HCT116 (cell line): ENCODE data around the gene RGS4. TPM values are rescaled to one million over a fixed set of nuclear protein-coding genes. Genes with fewer than 3 reads are reported as not detected.

Experiments used
- ATAC-seq: fragments of 200-7000 bp; cut with Tn5 transposase; 2 replicates; pipeline ENCODE4 v1.9.1; 2020; ENCODE audit warnings: mild to moderate bottlenecking, moderate library complexity
- BruUV-seq: library from RNA; stranded (reverse); fragments of 400-500 nt; replicated peaks from 2 replicates; lab custom pipeline; 2021; lab: Mats Ljungman, UMichigan
- CTCF ChIA-PET: fragments of 300-600 bp; sonication (Branson Sonifier 250); formaldehyde crosslinking; loops from one replicate; lab custom pipeline; 2021; ENCODE audit warnings: antibody characterized with exemption; lab: Charles Lee
- POLR2A ChIA-PET: fragments of 300-600, 350-600 bp; sonication (Branson Sonifier 250); formaldehyde crosslinking; loops from one replicate; lab custom pipeline; 2021; ENCODE audit warnings: antibody characterized with exemption; lab: Charles Lee
- RAD21 ChIA-PET, 2 experiments: fragments of 300-600 bp; sonication (Branson Sonifier 250); formaldehyde crosslinking; loops; one replicate each; lab custom pipeline; 2023; ENCODE audit warnings: low total read pairs in 2 of 2; ENCODE audit not compliant: uncharacterized antibody in 2 of 2, unreplicated experiment in 2 of 2, low non-redundant PET in 1 of 2; lab: Charles Lee
- DNase-seq: peaks from one replicate; pipeline ENCODE4 v3.0.0-alpha.2; 2010; ENCODE audit warnings: low read depth, low spot score
- H2AFZ ChIP-seq: fragments of 200-600 bp; shearing (Covaris generic), sonication (generic); 2 replicates; pipeline ENCODE4 v1.6.1; 2017; ENCODE audit warnings: low read depth, mixed run types, mixed read lengths, antibody characterized with exemption, low read length; ENCODE audit not compliant: poor library complexity, severe bottlenecking
- H3K27ac ChIP-seq: 2 replicates; pipeline ENCODE4 v1.5.1; 2012; ENCODE audit warnings: low read depth, low read length
- H3K27me3 ChIP-seq: fragments of 200-600 bp; sonication (generic); 2 replicates; pipeline ENCODE4 v1.6.1; 2016; ENCODE audit warnings: mixed run types, low read length, mixed read lengths; ENCODE audit not compliant: insufficient read depth
- H3K36me3 ChIP-seq, 2 experiments: fragments of 200-500 bp in 1 of 2; fragments of 200-600 bp in 1 of 2; sonication (Bioruptor generic) in 1 of 2; sonication (generic) in 1 of 2; 2 replicates each; pipeline versions ENCODE4 v1.5.1 to v1.6.1; 2014 to 2016; ENCODE audit warnings: low read length in 2 of 2, inconsistent platforms in 1 of 2, mixed read lengths in 1 of 2, mixed run types in 1 of 2; ENCODE audit not compliant: insufficient read depth in 2 of 2, control insufficient read depth in 1 of 2
- H3K4me1 ChIP-seq, 2 experiments: fragments of 200-600 bp in 1 of 2; sonication (generic) in 1 of 2; 2 replicates each; pipeline versions ENCODE4 v1.5.1 to v1.6.1; 2012 to 2017; ENCODE audit warnings: low read length in 2 of 2, inconsistent platforms in 1 of 2, mild to moderate bottlenecking in 1 of 2, mixed read lengths in 1 of 2, mixed run types in 1 of 2, moderate library complexity in 1 of 2; ENCODE audit not compliant: insufficient read depth in 2 of 2, control insufficient read depth in 1 of 2
- H3K4me2 ChIP-seq: fragments of 200-600 bp; sonication (generic); 2 replicates; pipeline ENCODE4 v1.6.1; 2017; ENCODE audit warnings: mixed run types, low read length, mixed read lengths
- H3K4me3 ChIP-seq, 2 experiments: fragments of 200-600 bp in 1 of 2; sonication (generic) in 1 of 2; replicated peaks in 1 of 2; 2 replicates each; pipeline ENCODE4 v1.5.1; 2011 to 2016; ENCODE audit warnings: low read length in 2 of 2, control low read depth in 1 of 2, low read depth in 1 of 2, mild to moderate bottlenecking in 1 of 2, mixed read lengths in 1 of 2, mixed run types in 1 of 2
- H3K79me2 ChIP-seq: fragments of 200-600 bp; sonication (generic); 2 replicates; pipeline ENCODE4 v1.6.1; 2017; ENCODE audit warnings: mild to moderate bottlenecking, mixed run types, low read length, moderate library complexity, mixed read lengths; ENCODE audit not compliant: insufficient read depth
- H3K9ac ChIP-seq: fragments of 200-600 bp; sonication (generic); 2 replicates; pipeline ENCODE4 v1.6.1; 2016; ENCODE audit warnings: low read length, mixed read lengths
- H3K9me2 ChIP-seq: fragments of 200-600 bp; sonication (generic), shearing (Covaris generic); 2 replicates; pipeline ENCODE4 v1.6.1; 2017; ENCODE audit warnings: mixed run types, mild to moderate bottlenecking, moderate library complexity; ENCODE audit not compliant: insufficient read depth
- H3K9me3 ChIP-seq, 2 experiments: fragments of 200-500 bp in 1 of 2; fragments of 200-600 bp in 1 of 2; sonication (Bioruptor generic) in 1 of 2; sonication (generic) in 1 of 2; 2 replicates each; pipeline ENCODE4 v1.6.1; 2014 to 2017; ENCODE audit warnings: low read length in 2 of 2, mixed read lengths in 2 of 2, inconsistent platforms in 1 of 2, low read depth in 1 of 2, mild to moderate bottlenecking in 1 of 2, mixed run types in 1 of 2, moderate library complexity in 1 of 2; ENCODE audit not compliant: control insufficient read depth in 1 of 2, insufficient read depth in 1 of 2
- H4K20me1 ChIP-seq: fragments of 200-600 bp; sonication (generic), shearing (Covaris generic); 2 replicates; pipeline ENCODE4 v1.6.1; 2017; ENCODE audit warnings: mixed run types, mild to moderate bottlenecking, moderate library complexity; ENCODE audit not compliant: insufficient read depth
- ATF3 ChIP-seq: IDR thresholded peaks from 2 replicates; pipeline ENCODE4 v1.6.1; 2012
- CBX3 ChIP-seq: IDR thresholded peaks from 2 replicates; pipeline ENCODE4 v1.6.1; 2012; ENCODE audit warnings: low read depth
- CTCF ChIP-seq, 3 experiments: fragments of 200-600 bp in 1 of 3; sonication (generic) in 1 of 3; IDR thresholded peaks in 2 of 3; conservative IDR thresholded peaks in 1 of 3; 2 replicates each; pipeline ENCODE4 v1.5.1; 2012 to 2017; ENCODE audit warnings: low read depth in 2 of 3, low read length in 2 of 3, antibody characterized with exemption in 1 of 3, borderline replicate concordance in 1 of 3, control low read depth in 1 of 3, mild to moderate bottlenecking in 1 of 3, mixed read lengths in 1 of 3, mixed run types in 1 of 3, moderate library complexity in 1 of 3; ENCODE audit not compliant: insufficient read depth in 1 of 3
- ELF1 ChIP-seq: IDR thresholded peaks from 2 replicates; pipeline ENCODE4 v1.6.1; 2012; ENCODE audit warnings: low read depth, borderline replicate concordance
- FOSL1 ChIP-seq: IDR thresholded peaks from 2 replicates; pipeline ENCODE4 v1.6.1; 2012; ENCODE audit warnings: low read depth
- JUND ChIP-seq: IDR thresholded peaks from 2 replicates; pipeline ENCODE4 v1.6.1; 2012
- POLR2A ChIP-seq: IDR thresholded peaks from 2 replicates; pipeline ENCODE4 v1.7.0; 2011; ENCODE audit warnings: borderline replicate concordance; ENCODE audit not compliant: insufficient read depth, insufficient read length; ENCODE audit errors: extremely low read depth
- POLR2AphosphoS5 ChIP-seq: IDR thresholded peaks from 2 replicates; pipeline ENCODE4 v1.6.1; 2011; ENCODE audit warnings: mild to moderate bottlenecking, low read depth, low read length, moderate library complexity
- ZNF274 ChIP-seq: fragments of 200-500 bp; sonication (Bioruptor generic); IDR thresholded peaks from 2 replicates; pipeline ENCODE4 v1.6.1; 2014; ENCODE audit warnings: mild to moderate bottlenecking, low read depth, low read length, inconsistent platforms
- intact Hi-C: fragments of 100-400 bp; cut with micrococcal nuclease; formaldehyde crosslinking; loops from 2 replicates; pipeline ENCODE4 v1.10.0; 2022
- total RNA-seq: library from RNA; stranded (reverse); gene quantifications from one replicate; pipeline ENCODE4 v1.2.1, GENCODE V29; 2021; ENCODE audit not compliant: unreplicated experiment

RGS4 gene
- total RNA-seq, 1 experiment from 2014 or later = not detected

- RAD21 ChIA-PET = no interaction called here
- Histone ChIP-seq H3K27me3 (no peaks in the 10 kb centered on the region), H3K9me2 (no peaks in the 10 kb centered on the region), H3K9me3 (no peaks in the 10 kb centered on the region), H3K4me3 (no peak overlapping the region), H3K9ac (no peak overlapping the region), H3K79me2 (no peaks in the 10 kb centered on the region), H2AFZ (no peak overlapping the region), H3K27ac (no peak overlapping the region), H3K36me3 (no peaks in the 10 kb centered on the region), H3K4me2 (no peak overlapping the region), H4K20me1 (no peaks in the 10 kb centered on the region), H3K4me1 (peaks cover 0 to 2% of the 10 kb centered on the region in 2 experiments; a peak in 2 of 4 replicates)
- CTCF ChIA-PET = no interaction called here
- intact Hi-C loops = no loop called here
- TF ChIP-seq POLR2AphosphoS5 = no peak
- TF ChIP-seq ELF1 = no peak
- no peak for TF ChIP-seq JUND
- TF ChIP-seq POLR2A = no peak
- no peak for TF ChIP-seq ZNF274
- no peak for TF ChIP-seq ATF3
- no peak for TF ChIP-seq FOSL1
- no peak for TF ChIP-seq CBX3
- no peak for TF ChIP-seq CTCF (IDR thresholded peaks at IDR 0.05 in 2 of 3, conservative IDR thresholded peaks at IDR 0.05 in 1 of 3; ENCODE audit: borderline replicate concordance in 1 of 3, insufficient read depth in 1 of 3, low read depth in 2 of 3, low read length in 2 of 3)
- no peak for ATAC-seq
- DNase-seq = no peak
- POLR2A ChIA-PET = no interaction called here
- no TSS peak for BruUV-seq
Observed at GRCh38 chr1:163029901-163030300, 39.3 kb upstream of the RGS4 start.
